HEK293T (cell line): Measurements from ENCODE around the gene REN.

Experiments
- CTCF ChIA-PET: fragments of 350-600 bp; formaldehyde crosslinking; extraction: SDS; loops from one replicate; lab custom pipeline; 2021; ENCODE audit warnings: antibody characterized with exemption, inconsistent platforms; lab: Yijun Ruan, JAX
- POLR2A ChIA-PET: fragments of 350-600 bp; formaldehyde crosslinking; extraction: SDS; loops from one replicate; lab custom pipeline; 2020; ENCODE audit warnings: antibody characterized with exemption, inconsistent platforms; lab: Yijun Ruan, JAX
- DNase-seq: peaks from one replicate; pipeline ENCODE4 v3.0.0; 2012; ENCODE audit warnings: mixed read lengths; ENCODE audit errors: extremely low spot score
- ARNT ChIP-seq: fragments of 450-650 bp; IDR thresholded peaks from 2 replicates; pipeline ENCODE4 v1.6.1; 2017; ENCODE audit warnings: mild to moderate bottlenecking
- BHLHE40 ChIP-seq: fragments of 450-650 bp; IDR thresholded peaks from 2 replicates; pipeline ENCODE4 v1.6.1; 2016; ENCODE audit warnings: mild to moderate bottlenecking, moderate library complexity, borderline replicate concordance
- CTBP1 ChIP-seq: fragments of 450-650 bp; IDR thresholded peaks from 2 replicates; pipeline ENCODE4 v1.6.1; 2016; ENCODE audit warnings: borderline replicate concordance
- ELF4 ChIP-seq: fragments of 450-650 bp; IDR thresholded peaks from 2 replicates; pipeline ENCODE4 v1.6.1; 2017; ENCODE audit warnings: antibody characterized with exemption
- FOXA1 ChIP-seq: fragments of 450-650 bp; IDR thresholded peaks from 2 replicates; pipeline ENCODE4 v1.6.1; 2016; ENCODE audit warnings: mild to moderate bottlenecking
- FOXK2 ChIP-seq: fragments of 450-650 bp; IDR thresholded peaks from 2 replicates; pipeline ENCODE4 v1.6.1; 2016; ENCODE audit warnings: mild to moderate bottlenecking
- FOXM1 ChIP-seq: fragments of 450-650 bp; IDR thresholded peaks from 2 replicates; pipeline ENCODE4 v1.6.1; 2017; ENCODE audit warnings: mild to moderate bottlenecking, borderline replicate concordance
- HDGF ChIP-seq: fragments of 450-650 bp; IDR thresholded peaks from 2 replicates; pipeline ENCODE4 v1.6.1; 2017; ENCODE audit warnings: antibody characterized with exemption, borderline replicate concordance
- L3MBTL2 ChIP-seq: fragments of 450-650 bp; conservative IDR thresholded peaks from 2 replicates; pipeline ENCODE4 v1.6.1; 2016; ENCODE audit warnings: mild to moderate bottlenecking
- LEF1 ChIP-seq: fragments of 450-650 bp; IDR thresholded peaks from 2 replicates; pipeline ENCODE4 v1.6.1; 2017; ENCODE audit warnings: mild to moderate bottlenecking, borderline replicate concordance
- NFRKB ChIP-seq: fragments of 450-650 bp; IDR thresholded peaks from 2 replicates; pipeline ENCODE4 v1.6.1; 2016; ENCODE audit warnings: mild to moderate bottlenecking, moderate library complexity
- PKNOX1 ChIP-seq: fragments of 450-650 bp; IDR thresholded peaks from 2 replicates; pipeline ENCODE4 v1.6.1; 2016
- SP1 ChIP-seq: fragments of 450-650 bp; IDR thresholded peaks from 2 replicates; pipeline ENCODE4 v1.6.1; 2017
- SUZ12 ChIP-seq: fragments of 450-650 bp; IDR thresholded peaks from 2 replicates; pipeline ENCODE4 v1.6.1; 2016; ENCODE audit warnings: mild to moderate bottlenecking
- TARDBP ChIP-seq: fragments of 450-650 bp; IDR thresholded peaks from 2 replicates; pipeline ENCODE4 v1.6.1; 2016
- ZNF384 ChIP-seq: fragments of 450-650 bp; IDR thresholded peaks from 2 replicates; pipeline ENCODE4 v1.6.1; 2016

Gene REN

GRCh38 chr1:204204944-204205343, 38.8 kb upstream of the REN start:
- TF ChIP-seq PKNOX1 (no peak), ELF4 (no peak), BHLHE40 (no peak)
- CTCF ChIA-PET, result interaction anchor here (0.6 to 1.2 kb wide), 3 partner anchors 9 to 354 kb away, joined by 3 to 4 read pairs (median 4); partner anchors contain the start of gene GOLT1A
- DNase-seq, result no peak
- POLR2A ChIA-PET, result no interaction called here

DNA sequence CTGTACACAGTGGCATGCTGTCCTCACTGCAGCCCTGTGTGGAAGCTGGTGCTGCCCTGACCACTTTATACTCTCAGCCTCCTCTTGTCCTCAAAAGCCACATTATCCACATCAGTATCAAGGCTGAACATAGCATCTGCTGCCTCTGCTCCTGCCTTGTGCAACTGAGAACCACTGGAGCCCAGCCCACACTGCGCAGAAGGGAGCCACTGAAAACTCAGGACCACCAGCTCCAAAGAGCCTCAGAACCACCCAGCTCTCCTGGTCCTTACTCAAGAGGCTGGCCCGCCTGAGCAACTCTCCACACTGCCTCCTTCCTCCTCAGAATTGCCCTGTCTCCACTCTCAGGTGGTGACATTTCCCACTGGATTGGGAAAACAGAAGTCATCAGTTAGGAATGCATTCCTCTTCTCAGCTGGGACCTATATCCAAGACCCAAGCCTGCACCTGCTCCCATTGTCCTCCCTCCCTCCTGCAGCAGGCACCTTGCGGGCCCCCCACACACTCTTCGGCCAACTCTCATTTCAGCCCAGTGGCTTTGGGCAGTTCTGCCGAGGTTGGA, 37.1 kb upstream of the REN start:
- CTCF ChIA-PET, result interaction anchor here (1.0 kb wide), 1 partner anchor 41 kb away, joined by 3 read pairs; no protein-coding TSS in a partner anchor
- POLR2A ChIA-PET, result no interaction called here
- TF ChIP-seq FOXA1, result no peak
- no peak for TF ChIP-seq SUZ12
- TF ChIP-seq ZNF384, result no peak
- TF ChIP-seq FOXK2, result no peak
- TF ChIP-seq CTBP1, result no peak
- TF ChIP-seq LEF1, result no peak
- no peak for DNase-seq

GRCh38 chr1:204202481-204202880, 36.3 kb upstream of the REN start:
- TF ChIP-seq TARDBP (no peak), SP1 (no peak), PKNOX1 (no peak), FOXA1 (no peak), ELF4 (no peak), FOXM1 (no peak), HDGF (no peak), CTBP1 (no peak), ARNT (no peak), LEF1 (no peak), FOXK2 (no peak), SUZ12 (no peak), BHLHE40 (no peak), L3MBTL2 (no peak), NFRKB (no peak), ZNF384 (no peak)
- ChIA-PET CTCF (no interaction called here), POLR2A (no interaction called here)
- DNase-seq, result no peak

GRCh38 chr1:204201348-204202040, 35.4 kb upstream of the REN start:
- no peak for DNase-seq
- CTCF ChIA-PET, result no interaction called here
- TF ChIP-seq SP1 (no peak), BHLHE40 (no peak)
- POLR2A ChIA-PET, result no interaction called here

GRCh38 chr1:204199579-204199978, 33.4 kb upstream of the REN start:
- DNase-seq, result no peak
- TF ChIP-seq L3MBTL2 (no peak), HDGF (no peak), CTBP1 (no peak), FOXA1 (no peak), SP1 (no peak), SUZ12 (no peak), ARNT (no peak), FOXM1 (no peak), ELF4 (no peak), BHLHE40 (no peak), FOXK2 (no peak), LEF1 (no peak), ZNF384 (no peak), TARDBP (no peak), NFRKB (no peak), PKNOX1 (no peak)
- CTCF ChIA-PET, result interaction anchor here (4.0 kb wide), 1 partner anchor 7 kb away, joined by 19 read pairs; no protein-coding TSS in a partner anchor
- POLR2A ChIA-PET, result no interaction called here

GRCh38 chr1:204198348-204199340, 32.5 kb upstream of the REN start:
- POLR2A ChIA-PET, result interaction anchor here (1.1 kb wide), 1 partner anchor 8 kb away, joined by 3 read pairs; no protein-coding TSS in a partner anchor
- DNase-seq, result no peak
- no peak for TF ChIP-seq HDGF
- TF ChIP-seq FOXM1, result no peak
- no peak for TF ChIP-seq SP1
- TF ChIP-seq NFRKB, result no peak
- TF ChIP-seq SUZ12, result no peak
- no peak for TF ChIP-seq ZNF384
- no peak for TF ChIP-seq FOXK2
- TF ChIP-seq TARDBP, result no peak
- no peak for TF ChIP-seq PKNOX1
- TF ChIP-seq ARNT, result no peak
- TF ChIP-seq ELF4, result no peak
- no peak for TF ChIP-seq CTBP1
- TF ChIP-seq BHLHE40, result no peak
- no peak for TF ChIP-seq FOXA1
- no peak for TF ChIP-seq L3MBTL2
- no peak for TF ChIP-seq LEF1
- CTCF ChIA-PET, result interaction anchor here (1.0 to 4.0 kb wide), 3 partner anchors 8 to 36 kb away, joined by 3 to 19 read pairs (median 4); no protein-coding TSS in a partner anchor
